Trophoblast cell (in vitro differentiated cells and primary cell): ENCODE measurements around the gene LRMDA.
A peak's percentile ranks its signal among the peaks of the same experiment; 100 is the strongest.

Experiments
- DNase-seq, 2 donors: peaks; one replicate each; pipeline ENCODE4 v3.0.0-alpha.2; 2016
- H2AFZ ChIP-seq: 2 replicates; pipeline ENCODE4 v1.6.1; 2013; ENCODE audit warnings: low read length, moderate library complexity, mild to moderate bottlenecking; ENCODE audit not compliant: insufficient read depth, poor library complexity
- H2AK5ac ChIP-seq: 2 replicates; pipeline ENCODE4 v1.6.1; 2013; ENCODE audit warnings: mild to moderate bottlenecking, low read length
- H2BK120ac ChIP-seq: 2 replicates; pipeline ENCODE4 v1.6.1; 2013; ENCODE audit warnings: low read length, mild to moderate bottlenecking, moderate library complexity; ENCODE audit not compliant: insufficient read depth, poor library complexity
- H2BK12ac ChIP-seq: 2 replicates; pipeline ENCODE4 v1.6.1; 2013; ENCODE audit warnings: mild to moderate bottlenecking, low read length, moderate library complexity
- H2BK5ac ChIP-seq: 2 replicates; pipeline ENCODE4 v1.6.1; 2013; ENCODE audit warnings: low read length, low read depth, moderate library complexity, mild to moderate bottlenecking; ENCODE audit not compliant: poor library complexity
- H3K14ac ChIP-seq: 2 replicates; pipeline ENCODE4 v1.6.1; 2013; ENCODE audit warnings: mild to moderate bottlenecking, low read length
- H3K18ac ChIP-seq: 2 replicates; pipeline ENCODE4 v1.6.1; 2013; ENCODE audit warnings: mild to moderate bottlenecking, low read length
- H3K23ac ChIP-seq: 2 replicates; pipeline ENCODE4 v1.6.1; 2013; ENCODE audit warnings: low read length
- H3K27ac ChIP-seq: 2 replicates; pipeline ENCODE4 v1.5.1; 2013; ENCODE audit warnings: low read depth, mild to moderate bottlenecking, inconsistent platforms, low read length, moderate library complexity
- H3K27me3 ChIP-seq: 2 replicates; pipeline ENCODE4 v1.6.1; 2013; ENCODE audit warnings: inconsistent platforms, mild to moderate bottlenecking, low read length, moderate library complexity; ENCODE audit not compliant: insufficient read depth
- H3K36me3 ChIP-seq, 2 experiments: 1 replicate in 1 of 2; 2 replicates in 1 of 2; pipeline ENCODE4 v1.6.1; 2013; ENCODE audit warnings: low read length in 2 of 2, mild to moderate bottlenecking in 2 of 2, moderate library complexity in 1 of 2; ENCODE audit not compliant: insufficient read depth in 2 of 2, control insufficient read depth in 1 of 2
- H3K4ac ChIP-seq: 2 replicates; pipeline ENCODE4 v1.6.1; 2013; ENCODE audit warnings: low read depth, mild to moderate bottlenecking, low read length, moderate library complexity
- H3K4me1 ChIP-seq, 2 experiments: 1 replicate in 1 of 2; 2 replicates in 1 of 2; pipeline ENCODE4 v1.6.1; 2013; ENCODE audit warnings: low read length in 2 of 2, mild to moderate bottlenecking in 2 of 2, moderate library complexity in 1 of 2; ENCODE audit not compliant: insufficient read depth in 2 of 2, control insufficient read depth in 1 of 2
- H3K4me2 ChIP-seq: 2 replicates; pipeline ENCODE4 v1.6.1; 2013; ENCODE audit warnings: inconsistent platforms, mild to moderate bottlenecking, low read length, moderate library complexity
- H3K4me3 ChIP-seq: 2 replicates; pipeline ENCODE4 v1.5.1; 2013; ENCODE audit warnings: mild to moderate bottlenecking, low read depth, low read length, inconsistent platforms
- H3K79me1 ChIP-seq: one replicate; pipeline ENCODE4 v1.6.1; 2013; ENCODE audit warnings: low read length
- H3K79me2 ChIP-seq: 2 replicates; pipeline ENCODE4 v1.6.1; 2013; ENCODE audit warnings: low read length, mild to moderate bottlenecking; ENCODE audit not compliant: control insufficient read depth, insufficient read depth, poor library complexity
- H3K9ac ChIP-seq: 2 replicates; pipeline ENCODE4 v1.6.1; 2013; ENCODE audit warnings: mild to moderate bottlenecking, low read length
- H3K9me3 ChIP-seq: 2 replicates; pipeline ENCODE4 v1.6.1; 2013; ENCODE audit warnings: low read depth, mild to moderate bottlenecking, control low read depth, inconsistent platforms, low read length; ENCODE audit not compliant: insufficient read depth
- H4K12ac ChIP-seq: 2 replicates; pipeline ENCODE4 v1.6.1; 2013; ENCODE audit warnings: low read depth, mild to moderate bottlenecking, low read length, moderate library complexity
- H4K8ac ChIP-seq: 2 replicates; pipeline ENCODE4 v1.6.1; 2013; ENCODE audit warnings: low read depth, mild to moderate bottlenecking, low read length, moderate library complexity
- H4K91ac ChIP-seq: one replicate; pipeline ENCODE4 v1.6.1; 2013; ENCODE audit warnings: low read depth, mild to moderate bottlenecking, low read length, moderate library complexity
- WGBS: extraction: QIAGEN DNeasy Blood & Tissue Kit; methylation state at CpG from one replicate; pipeline ENCODE4 v1.1.7; 2013; ENCODE audit warnings: missing lambda C conversion rate; ENCODE audit not compliant: insufficient read length, insufficient coverage; ENCODE audit errors: extremely low coverage; 5-methylcytosine and 5-hydroxymethylcytosine counted together

LRMDA gene

DNA sequence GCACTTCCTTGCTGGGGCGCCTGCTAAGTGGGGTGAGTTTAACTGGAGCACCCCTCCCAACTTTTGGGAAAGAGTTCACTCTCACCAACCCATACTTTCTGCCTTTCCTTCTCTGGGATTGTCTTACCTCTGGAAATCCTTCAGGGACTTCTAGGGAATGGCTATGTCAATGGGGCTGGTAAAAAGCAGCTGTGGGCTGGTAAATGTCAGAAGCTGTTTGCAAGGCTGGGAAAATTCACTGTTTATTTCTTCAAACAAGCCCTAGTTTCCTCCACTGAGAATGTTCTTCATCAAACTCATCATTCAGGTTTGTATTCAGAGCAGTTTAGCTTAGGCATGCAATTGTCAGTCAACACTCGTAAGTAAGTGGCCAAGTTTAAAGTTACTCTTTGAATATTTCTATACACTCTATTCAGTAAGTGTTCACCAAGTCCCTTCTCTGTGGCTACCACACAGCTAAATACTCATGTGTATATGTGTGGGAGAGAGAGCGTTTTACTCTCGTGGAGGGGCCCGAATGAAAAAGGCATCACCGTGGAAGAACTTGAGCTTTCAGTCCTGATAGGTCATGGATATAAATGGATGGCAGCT lies 654.8 kb downstream of the LRMDA start:
- H3K27ac ChIP-seq, result peak overlapping the region; percentile 24
- H3K79me1 ChIP-seq, result peaks cover 7% of the 10 kb centered on the region
- peaks cover 8 to 18% of the 10 kb centered on the region in 2 experiments for H3K4me1 ChIP-seq
- no peak overlapping the region for H3K14ac ChIP-seq
- peaks cover 2% of the 10 kb centered on the region for H3K79me2 ChIP-seq
- H3K4ac ChIP-seq, result no peak overlapping the region
- no peak overlapping the region for H3K4me2 ChIP-seq
- no peak overlapping the region for H4K8ac ChIP-seq
- H4K12ac ChIP-seq, result no peak overlapping the region
- H2AFZ ChIP-seq, result no peak overlapping the region
- WGBS, result no CpG with 5 or more reads among the region's 6 CpGs
- peak overlapping the region; percentile 47 for H2BK5ac ChIP-seq
- no peaks in the 10 kb centered on the region for H3K36me3 ChIP-seq
- H3K27me3 ChIP-seq, result no peaks in the 10 kb centered on the region
- H3K4me3 ChIP-seq, result no peak overlapping the region
- H3K9ac ChIP-seq, result no peak overlapping the region
- no peak overlapping the region for H2BK12ac ChIP-seq
- no peak overlapping the region for H3K23ac ChIP-seq
- no peaks in the 10 kb centered on the region for H3K9me3 ChIP-seq
- no peak overlapping the region for H3K18ac ChIP-seq
- H2BK120ac ChIP-seq, result no peak overlapping the region
- no peak overlapping the region for H2AK5ac ChIP-seq
- peak overlapping the region; percentile 67 for H4K91ac ChIP-seq
- DNase-seq, result no peak

DNA sequence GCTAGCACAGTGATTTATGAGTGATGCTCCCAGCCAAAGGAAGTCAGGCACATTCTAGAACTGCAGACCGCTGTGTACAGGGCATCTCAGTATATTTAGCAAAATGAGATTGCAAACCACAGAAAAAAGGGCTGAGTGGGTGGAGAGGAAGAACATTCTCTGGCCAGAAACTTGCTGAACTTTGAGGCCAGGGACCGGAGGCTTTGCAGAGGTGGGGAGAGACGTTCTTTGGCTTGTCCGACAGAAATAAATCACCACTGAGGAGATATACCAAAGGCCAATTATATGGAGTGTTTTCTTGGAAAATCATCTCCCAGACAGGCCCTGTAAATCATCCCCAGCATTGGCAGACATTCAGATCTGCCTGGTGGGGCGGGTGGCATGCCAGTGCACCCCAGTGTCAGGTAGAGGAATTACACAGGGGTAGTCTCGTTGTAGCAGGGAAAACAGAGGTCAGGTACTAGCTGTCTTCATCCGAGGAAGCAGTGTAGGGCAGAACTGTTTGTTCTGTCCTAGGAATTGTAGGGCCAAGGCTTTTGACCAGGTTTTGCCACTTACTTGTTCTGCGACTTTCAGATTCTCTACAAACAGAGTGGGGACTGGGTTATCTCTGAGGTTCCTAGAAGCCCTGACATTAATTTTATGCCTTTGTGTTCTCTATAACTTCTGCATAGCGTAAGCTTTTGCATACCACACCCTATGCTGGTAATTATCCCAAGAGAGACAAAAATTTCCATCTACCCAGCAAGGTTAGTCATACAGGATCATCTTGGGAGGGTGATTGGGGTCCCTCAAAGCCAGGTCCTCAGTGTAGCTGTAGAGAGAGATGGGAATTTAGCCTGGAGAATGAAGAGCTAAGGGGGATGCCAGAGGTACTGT lies 655.6 kb downstream of the LRMDA start:
- H3K14ac ChIP-seq, result no peak overlapping the region
- WGBS, result no CpG with 5 or more reads among the region's 9 CpGs

DNA sequence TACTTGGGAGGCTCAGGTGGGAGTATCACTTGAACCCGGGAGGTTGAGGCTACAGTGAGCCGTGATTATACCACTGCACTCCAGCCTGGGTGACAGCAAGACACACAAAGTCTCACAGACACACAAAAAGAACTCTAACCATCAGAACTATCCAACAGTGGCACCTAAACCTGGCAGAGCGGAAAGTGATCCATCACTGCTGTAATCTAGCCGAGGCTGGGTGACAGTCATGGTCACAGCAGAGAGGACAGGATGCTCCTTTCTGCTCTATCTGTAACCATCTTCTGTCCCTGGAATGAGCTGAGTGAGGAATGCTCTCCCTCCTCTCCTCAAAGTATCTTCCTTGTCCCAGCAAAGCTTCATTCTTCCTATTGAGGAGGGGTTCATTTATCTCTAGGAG lies 656.6 kb downstream of the LRMDA start:
- Histone ChIP-seq H3K27ac (no peak overlapping the region), H3K9me3 (no peaks in the 10 kb centered on the region), H4K12ac (no peak overlapping the region), H3K4me1 (peaks cover 8 to 18% of the 10 kb centered on the region in 2 experiments), H4K91ac (peak overlapping the region; percentile 5), H2BK120ac (peak overlapping the region; percentile 26), H3K9ac (no peak overlapping the region), H3K14ac (no peak overlapping the region), H2AK5ac (no peak overlapping the region), H2AFZ (no peak overlapping the region), H2BK12ac (peak overlapping the region; percentile 10), H3K79me2 (peaks cover 2% of the 10 kb centered on the region), H3K36me3 (no peaks in the 10 kb centered on the region), H3K4me2 (no peak overlapping the region), H3K79me1 (peaks cover 7% of the 10 kb centered on the region), H3K4me3 (no peak overlapping the region), H2BK5ac (no peak overlapping the region), H3K18ac (no peak overlapping the region), H4K8ac (no peak overlapping the region), H3K27me3 (no peaks in the 10 kb centered on the region), H3K23ac (no peak overlapping the region), H3K4ac (no peak overlapping the region)
- WGBS, result no CpG with 5 or more reads among the region's 4 CpGs
- DNase-seq, result no peak

More for the DNA sequence above, 655.6 kb downstream of the LRMDA start:
- Histone ChIP-seq H3K4ac (no peak overlapping the region), H3K79me1 (peaks cover 7% of the 10 kb centered on the region), H3K9ac (no peak overlapping the region), H2BK120ac (peak overlapping the region; percentile 21), H4K8ac (no peak overlapping the region), H3K18ac (no peak overlapping the region), H3K9me3 (no peaks in the 10 kb centered on the region), H3K27me3 (no peaks in the 10 kb centered on the region), H3K79me2 (peaks cover 2% of the 10 kb centered on the region), H2BK5ac (peak overlapping the region; percentile 3), H3K4me2 (no peak overlapping the region), H3K36me3 (no peaks in the 10 kb centered on the region), H4K12ac (no peak overlapping the region), H2BK12ac (peak overlapping the region; percentile 37), H2AFZ (no peak overlapping the region), H3K4me1 (peaks cover 8 to 18% of the 10 kb centered on the region in 2 experiments), H3K23ac (no peak overlapping the region), H3K27ac (peak overlapping the region; percentile 24), H4K91ac (peak overlapping the region; percentile 45), H3K4me3 (no peak overlapping the region), H2AK5ac (no peak overlapping the region)
- DNase-seq, result no peak

DNA sequence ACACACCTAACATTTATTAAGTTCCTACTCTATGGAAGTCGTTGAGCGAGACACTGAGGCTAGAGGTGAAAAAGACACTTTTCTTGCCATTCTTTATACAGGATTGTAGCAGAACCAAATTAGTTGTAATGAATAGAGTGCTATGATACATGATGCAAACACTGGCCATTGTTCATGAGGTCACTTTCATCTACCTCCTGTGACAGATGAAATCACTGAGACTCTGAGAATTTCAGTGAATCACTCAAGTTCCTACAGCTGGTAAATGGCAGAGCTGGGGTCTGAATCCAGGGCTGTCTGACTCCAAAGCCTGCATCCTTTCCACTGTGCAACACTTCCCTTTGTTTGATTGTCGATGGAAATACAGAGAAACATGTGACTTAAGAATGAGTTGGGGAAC lies 657.6 kb downstream of the LRMDA start:
- Histone ChIP-seq H3K18ac (no peak overlapping the region), H4K91ac (no peak overlapping the region), H4K12ac (no peak overlapping the region), H3K14ac (no peak overlapping the region), H3K79me2 (peaks cover 2% of the 10 kb centered on the region), H3K4me3 (no peak overlapping the region), H3K79me1 (peaks cover 6% of the 10 kb centered on the region), H3K27me3 (no peaks in the 10 kb centered on the region), H2BK5ac (no peak overlapping the region), H3K9me3 (no peaks in the 10 kb centered on the region), H2AK5ac (no peak overlapping the region), H2BK12ac (no peak overlapping the region), H2AFZ (no peak overlapping the region), H3K9ac (no peak overlapping the region), H3K36me3 (no peaks in the 10 kb centered on the region), H4K8ac (no peak overlapping the region), H2BK120ac (no peak overlapping the region), H3K23ac (no peak overlapping the region), H3K4ac (no peak overlapping the region), H3K27ac (no peak overlapping the region), H3K4me1 (peaks cover 6 to 16% of the 10 kb centered on the region in 2 experiments), H3K4me2 (no peak overlapping the region)
- no peak for DNase-seq
- no CpG with 5 or more reads among the region's 3 CpGs for WGBS
